Measurements from ENCODE around the gene WDR82. TPM values are rescaled to one million over a fixed set of nuclear protein-coding genes. Genes with fewer than 3 reads are reported as not detected.
A peak's percentile ranks its signal among the peaks of the same experiment; 100 is the strongest.

The WDR82 gene
- total and polyA plus RNA-seq, 8 donors = 60.2 to 124 (median 108) TPM

DNA sequence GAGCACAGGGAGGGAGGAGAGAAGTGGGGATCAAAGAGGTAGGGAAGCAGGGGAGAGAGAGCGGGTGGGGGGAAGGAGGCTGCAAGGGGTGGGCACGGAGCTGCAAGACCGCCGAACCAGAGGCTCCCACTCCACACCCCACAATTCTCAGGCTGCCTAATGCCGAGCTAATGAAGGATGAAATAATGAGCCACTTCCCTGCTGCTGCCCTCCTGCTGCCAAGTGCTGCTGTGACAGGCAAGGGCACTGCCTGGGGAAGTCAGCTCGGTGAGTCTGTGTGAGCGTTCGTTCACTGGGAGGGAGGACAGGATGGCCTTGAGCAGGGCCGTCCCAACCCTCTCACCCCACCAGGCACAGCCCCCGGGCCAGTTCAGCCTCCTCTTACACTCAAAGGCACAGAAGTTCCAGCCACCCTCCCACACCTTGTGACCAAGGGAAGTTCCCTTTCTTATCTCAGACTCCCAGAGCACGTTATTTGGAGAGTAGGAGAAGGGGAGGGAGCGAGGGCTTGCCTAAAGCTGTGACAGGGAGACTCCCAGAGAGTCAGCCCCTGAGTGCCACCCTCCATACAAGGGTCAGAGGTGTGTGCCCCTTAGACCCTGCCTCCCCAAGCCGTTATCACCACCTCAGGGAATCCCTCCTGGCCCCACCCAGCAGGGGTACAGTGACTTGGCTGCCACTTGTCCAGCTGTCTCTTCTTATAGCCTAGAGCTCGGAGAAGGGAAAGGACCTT is 21.6 kb upstream of the WDR82 start:
- Histone ChIP-seq H3K9me3 (no peaks in the 10 kb centered on the region), H3K4me1 (peaks cover 3 to 15% of the 10 kb centered on the region in 2 donors), H3K36me3 (peaks cover 0 to 8% of the 10 kb centered on the region in 2 donors), H3K27me3 (no peaks in the 10 kb centered on the region), H3K4me3 (no peak overlapping the region), H3K27ac (no peak overlapping the region)
- DNase-seq = peak in 3 of 4 donors; percentile 58 to 75 (median 59)
- TF ChIP-seq, protein P1, sequence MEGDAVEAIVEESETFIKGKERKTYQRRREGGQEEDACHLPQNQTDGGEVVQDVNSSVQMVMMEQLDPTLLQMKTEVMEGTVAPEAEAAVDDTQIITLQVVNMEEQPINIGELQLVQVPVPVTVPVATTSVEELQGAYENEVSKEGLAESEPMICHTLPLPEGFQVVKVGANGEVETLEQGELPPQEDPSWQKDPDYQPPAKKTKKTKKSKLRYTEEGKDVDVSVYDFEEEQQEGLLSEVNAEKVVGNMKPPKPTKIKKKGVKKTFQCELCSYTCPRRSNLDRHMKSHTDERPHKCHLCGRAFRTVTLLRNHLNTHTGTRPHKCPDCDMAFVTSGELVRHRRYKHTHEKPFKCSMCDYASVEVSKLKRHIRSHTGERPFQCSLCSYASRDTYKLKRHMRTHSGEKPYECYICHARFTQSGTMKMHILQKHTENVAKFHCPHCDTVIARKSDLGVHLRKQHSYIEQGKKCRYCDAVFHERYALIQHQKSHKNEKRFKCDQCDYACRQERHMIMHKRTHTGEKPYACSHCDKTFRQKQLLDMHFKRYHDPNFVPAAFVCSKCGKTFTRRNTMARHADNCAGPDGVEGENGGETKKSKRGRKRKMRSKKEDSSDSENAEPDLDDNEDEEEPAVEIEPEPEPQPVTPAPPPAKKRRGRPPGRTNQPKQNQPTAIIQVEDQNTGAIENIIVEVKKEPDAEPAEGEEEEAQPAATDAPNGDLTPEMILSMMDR (IDR thresholded peaks at IDR 0.05) = no peak
- ATAC-seq = peak; percentile 83
- intact Hi-C loops (cut with DNase I) = no loop called here

- ATAC-seq = no peak
- Histone ChIP-seq H3K4me3 (no peak overlapping the region), H3K27me3 (no peaks in the 10 kb centered on the region), H3K36me3 (peaks cover 0 to 12% of the 10 kb centered on the region in 2 donors), H3K9me3 (no peaks in the 10 kb centered on the region), H3K4me1 (peaks cover 3 to 15% of the 10 kb centered on the region in 2 donors), H3K27ac (no peak overlapping the region)
- intact Hi-C loops (cut with DNase I) = no loop called here
- peak in 1 of 4 donors; percentile 53 for DNase-seq
- TF ChIP-seq, protein P1 (IDR thresholded peaks at IDR 0.05) = no peak
Measured at GRCh38 chr3:52299247-52299878, 20.9 kb upstream of the WDR82 start.

- H3K27me3 ChIP-seq = no peaks in the 10 kb centered on the region
- no peak overlapping the region for H3K27ac ChIP-seq
- DNase-seq (peak in 2 of 4 donors; percentile 58 to 71), ATAC-seq (no peak)
- peaks cover 3 to 15% of the 10 kb centered on the region in 2 donors for H3K4me1 ChIP-seq
- intact Hi-C loops (cut with DNase I) = no loop called here
- no peak overlapping the region for H3K4me3 ChIP-seq
- TF ChIP-seq, protein P1 (IDR thresholded peaks at IDR 0.05) = no peak
- H3K9me3 ChIP-seq = no peaks in the 10 kb centered on the region
- peaks cover 0 to 21% of the 10 kb centered on the region in 2 donors for H3K36me3 ChIP-seq
Measured at GRCh38 chr3:52298149-52299098, 20.0 kb upstream of the WDR82 start.

GRCh38 chr3:52297242-52298148 is 19.0 kb upstream of the WDR82 start:
- Histone ChIP-seq H3K4me1 (peaks cover 3 to 15% of the 10 kb centered on the region in 2 donors), H3K4me3 (no peak overlapping the region), H3K9me3 (no peaks in the 10 kb centered on the region), H3K27ac (no peak overlapping the region), H3K27me3 (no peaks in the 10 kb centered on the region), H3K36me3 (peaks cover 0 to 31% of the 10 kb centered on the region in 2 donors)
- TF ChIP-seq, protein P1 (IDR thresholded peaks at IDR 0.05) = no peak
- intact Hi-C loops (cut with DNase I) = no loop called here
- peak in 1 of 4 donors; percentile 47 for DNase-seq
- ATAC-seq = no peak

Measured in left lung (tissue), 10 donors.